Fibroblast of villous mesenchyme (primary cell): ENCODE results near the gene FXYD4. TPM values are rescaled to one million over a fixed set of nuclear protein-coding genes. Genes with fewer than 3 reads are reported as not detected.
A peak's percentile ranks its signal among the peaks of the same experiment; 100 is the strongest.

Source experiments
- DNase-seq: peaks from one replicate; pipeline ENCODE4 v3.0.0-alpha.2; 2010; ENCODE audit warnings: low read depth
- H3K4me3 ChIP-seq: 2 replicates; pipeline ENCODE4 v1.5.1; 2011; ENCODE audit warnings: low read depth, mild to moderate bottlenecking, low read length
- total RNA-seq: library from RNA; depleted of rRNA; stranded (reverse); fragments of >200 nt; gene quantifications from 2 replicates; pipeline ENCODE4 v1.2.3, GENCODE V29; 2012
- TF ChIP-seq, protein P1 (sequence below): IDR thresholded peaks from 2 replicates; pipeline ENCODE4 v1.5.1; 2012; ENCODE audit warnings: low read depth, mild to moderate bottlenecking, low read length; ENCODE audit not compliant: insufficient read depth

FXYD4 gene
- total RNA-seq, 1 donor: not detected

DNA sequence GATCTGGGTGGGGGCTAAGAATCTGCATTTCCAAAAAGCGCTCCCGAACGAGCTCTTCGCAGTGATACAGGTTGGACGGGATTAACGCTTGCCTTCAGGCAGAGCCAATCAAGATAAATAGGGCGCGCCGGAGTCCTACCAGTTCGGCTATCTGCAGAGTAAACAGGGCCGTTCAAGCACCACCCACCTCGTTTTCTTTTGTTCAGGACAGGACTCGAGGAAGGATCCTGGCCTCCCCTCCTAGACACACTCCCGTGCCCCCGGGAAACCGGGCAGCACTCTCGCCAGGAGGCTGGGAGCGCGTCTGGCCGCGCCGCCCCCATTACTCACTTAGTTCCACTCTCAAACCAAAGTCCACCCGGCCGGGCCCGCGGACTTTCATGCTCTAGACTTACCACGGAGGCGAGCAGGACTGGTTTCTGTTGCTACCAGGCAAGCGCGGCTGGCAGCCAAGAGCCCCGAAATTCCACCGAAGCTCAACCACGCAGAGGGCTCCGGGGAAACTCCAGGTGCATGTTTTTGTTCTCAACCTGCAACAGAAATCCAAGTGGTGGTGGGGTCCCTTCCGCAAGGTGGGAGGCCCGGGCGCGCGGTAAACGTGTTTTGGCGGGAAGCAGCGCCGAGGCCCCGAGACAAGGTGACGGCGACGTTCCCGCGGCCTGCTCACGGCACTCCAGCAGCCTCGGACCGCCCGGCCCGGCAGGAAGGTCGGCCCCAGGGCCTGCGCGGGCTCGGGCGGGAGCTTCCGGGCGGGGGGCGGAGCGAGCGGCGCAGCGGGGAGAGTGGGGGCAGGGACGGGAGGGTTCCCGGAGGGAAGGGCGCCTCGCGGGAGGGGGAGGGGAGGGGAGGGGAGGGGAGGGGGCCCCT, 24.9 kb downstream of the FXYD4 start:
- TF ChIP-seq, protein P1, sequence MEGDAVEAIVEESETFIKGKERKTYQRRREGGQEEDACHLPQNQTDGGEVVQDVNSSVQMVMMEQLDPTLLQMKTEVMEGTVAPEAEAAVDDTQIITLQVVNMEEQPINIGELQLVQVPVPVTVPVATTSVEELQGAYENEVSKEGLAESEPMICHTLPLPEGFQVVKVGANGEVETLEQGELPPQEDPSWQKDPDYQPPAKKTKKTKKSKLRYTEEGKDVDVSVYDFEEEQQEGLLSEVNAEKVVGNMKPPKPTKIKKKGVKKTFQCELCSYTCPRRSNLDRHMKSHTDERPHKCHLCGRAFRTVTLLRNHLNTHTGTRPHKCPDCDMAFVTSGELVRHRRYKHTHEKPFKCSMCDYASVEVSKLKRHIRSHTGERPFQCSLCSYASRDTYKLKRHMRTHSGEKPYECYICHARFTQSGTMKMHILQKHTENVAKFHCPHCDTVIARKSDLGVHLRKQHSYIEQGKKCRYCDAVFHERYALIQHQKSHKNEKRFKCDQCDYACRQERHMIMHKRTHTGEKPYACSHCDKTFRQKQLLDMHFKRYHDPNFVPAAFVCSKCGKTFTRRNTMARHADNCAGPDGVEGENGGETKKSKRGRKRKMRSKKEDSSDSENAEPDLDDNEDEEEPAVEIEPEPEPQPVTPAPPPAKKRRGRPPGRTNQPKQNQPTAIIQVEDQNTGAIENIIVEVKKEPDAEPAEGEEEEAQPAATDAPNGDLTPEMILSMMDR: no peak
- peak overlapping the region; percentile 73 for H3K4me3 ChIP-seq
- DNase-seq: peak; percentile 74

DNA sequence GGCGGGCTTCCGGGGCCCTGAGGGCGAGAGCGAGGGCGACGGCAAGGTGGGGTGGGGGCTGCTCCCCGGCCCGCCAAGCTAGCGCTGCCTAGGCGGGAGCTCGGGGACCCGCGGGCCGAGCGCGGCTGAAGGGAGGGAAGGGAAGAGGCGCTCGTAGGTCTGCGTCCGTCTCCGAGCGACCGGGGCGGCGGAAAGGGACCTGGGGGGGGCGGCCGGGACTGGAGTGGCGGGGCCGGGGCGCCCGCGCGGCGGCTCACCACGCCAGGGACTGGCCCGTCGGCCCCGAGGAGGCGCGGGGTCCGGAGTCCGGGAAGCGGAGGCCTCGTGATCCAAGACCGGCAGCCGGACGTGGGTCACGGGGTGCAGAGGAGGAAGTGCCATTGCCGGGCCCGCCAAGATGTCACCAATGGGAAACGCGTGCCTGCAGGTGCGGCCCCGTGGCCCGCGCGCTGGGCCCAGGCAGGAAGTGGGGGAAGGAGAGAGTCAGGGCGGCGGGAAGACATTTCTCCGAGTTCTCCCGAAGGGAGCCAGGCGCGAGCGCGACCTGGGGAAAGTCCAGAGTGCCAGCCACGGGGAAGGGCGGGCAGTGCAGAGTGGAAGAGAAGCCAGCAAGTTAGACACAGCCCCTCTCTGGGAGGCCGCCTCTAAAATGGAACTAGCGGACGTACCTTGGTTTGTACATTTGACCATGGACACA, 25.6 kb downstream of the FXYD4 start:
- TF ChIP-seq, protein P1: no peak
- peak; percentile 86 for DNase-seq
- peak overlapping the region; percentile 73 for H3K4me3 ChIP-seq

DNA sequence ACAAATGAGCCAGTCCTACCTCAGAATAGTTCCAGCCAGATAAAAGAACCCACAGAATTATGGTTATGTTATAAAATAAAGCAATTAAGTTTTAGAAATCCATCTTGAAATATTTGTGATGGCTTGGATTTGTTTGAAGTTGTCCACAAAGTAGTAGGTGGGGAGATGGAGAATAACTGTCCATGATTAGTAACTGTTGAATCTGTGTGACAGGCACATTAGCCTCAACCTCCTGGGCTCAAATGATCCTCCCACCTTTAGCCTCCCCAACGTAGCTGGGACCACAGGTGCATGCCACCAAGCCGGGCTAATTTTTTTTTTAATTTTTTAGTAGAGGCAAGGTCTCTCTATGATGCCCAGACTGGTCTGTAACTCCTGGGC, 27.5 kb downstream of the FXYD4 start:
- no peak for DNase-seq
- no peak overlapping the region for H3K4me3 ChIP-seq
- TF ChIP-seq, protein P1: no peak

DNA sequence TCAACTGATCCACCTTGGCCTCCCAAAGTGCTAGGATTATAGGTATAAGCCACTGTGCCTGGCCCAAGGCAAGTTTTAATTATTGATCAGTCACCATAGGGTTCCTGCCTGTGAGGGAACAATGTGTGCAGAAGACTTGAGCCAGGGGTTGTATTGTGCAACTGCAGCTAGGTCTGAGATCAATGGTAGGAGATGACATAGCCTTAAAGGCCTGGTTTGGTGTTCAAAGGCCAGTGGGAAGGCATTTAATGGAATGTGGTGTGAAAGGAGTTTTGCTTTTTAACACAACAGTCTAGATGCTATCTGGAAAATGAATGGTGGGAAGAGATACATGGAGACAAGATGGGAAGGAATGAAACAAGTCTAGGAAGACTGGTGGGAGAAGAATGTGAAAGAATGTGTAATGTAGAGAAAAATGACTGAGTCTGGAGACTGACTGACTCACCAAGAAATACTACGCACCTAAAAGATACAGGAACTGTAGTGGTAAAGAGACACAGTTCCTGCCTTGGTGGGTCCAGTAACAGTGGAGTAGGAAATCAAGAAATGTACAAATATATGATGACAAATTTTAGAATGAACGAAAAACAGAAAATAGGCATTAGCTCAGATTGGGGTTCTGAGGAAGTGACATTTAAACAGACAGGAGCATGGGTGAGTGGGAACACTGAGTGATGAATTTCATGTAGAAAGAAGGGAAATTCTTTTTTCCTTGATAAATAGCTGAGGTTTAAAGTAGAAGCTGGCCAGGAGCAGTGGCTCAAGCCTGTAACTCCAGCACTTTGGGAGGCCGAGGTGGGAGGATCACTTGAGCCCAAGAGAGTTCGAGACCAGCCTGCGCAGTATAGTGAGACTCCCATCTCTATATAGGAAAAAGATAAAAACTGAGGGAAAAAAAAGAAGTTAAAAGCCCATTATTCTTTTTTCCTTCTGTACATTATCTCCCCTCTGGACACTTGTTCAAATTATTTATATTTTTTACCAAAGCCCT, 28.2 kb downstream of the FXYD4 start:
- DNase-seq: peak; percentile 63
- H3K4me3 ChIP-seq: no peak overlapping the region
- TF ChIP-seq, protein P1: no peak

DNA sequence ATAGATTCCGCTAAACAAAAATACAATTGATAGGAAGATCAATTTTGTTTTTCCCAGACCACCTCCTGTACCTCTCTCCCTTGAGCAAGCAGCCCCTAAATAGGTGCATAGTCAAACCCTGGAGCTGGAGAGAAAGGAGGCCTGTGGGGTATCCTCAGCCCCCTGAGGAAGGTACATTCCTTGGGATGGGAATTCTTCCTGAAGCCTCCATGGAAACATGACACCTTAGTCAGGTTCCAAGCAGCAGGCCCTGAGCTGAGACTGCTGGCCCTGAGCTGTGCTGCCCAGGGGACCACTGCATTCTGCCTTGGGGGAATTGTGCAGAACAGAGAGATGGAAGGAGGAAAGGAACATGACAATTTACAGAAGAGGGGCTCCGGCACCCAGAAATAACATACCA, 30.2 kb downstream of the FXYD4 start:
- DNase-seq: no peak
- TF ChIP-seq, protein P1: no peak
- no peak overlapping the region for H3K4me3 ChIP-seq

DNA sequence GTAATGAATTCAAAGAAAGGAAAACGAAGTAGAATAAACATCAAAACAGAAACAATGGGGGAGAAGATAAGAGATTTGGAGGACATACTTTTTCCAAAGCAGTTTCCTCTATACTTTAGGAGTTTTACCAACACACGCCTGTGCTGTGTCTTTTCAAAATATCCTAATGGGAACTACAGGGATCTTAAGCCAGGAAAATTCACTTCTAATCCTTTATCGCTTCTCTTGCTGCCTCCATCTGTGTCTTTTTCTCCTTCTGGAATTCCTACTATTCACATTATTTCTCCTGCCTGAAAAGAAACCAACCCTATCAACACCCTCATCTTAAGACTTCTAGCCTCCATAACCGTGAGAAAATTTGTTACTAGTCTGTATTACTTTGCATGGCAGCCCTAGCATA, 30.7 kb downstream of the FXYD4 start:
- TF ChIP-seq, protein P1: no peak
- DNase-seq: peak; percentile 47
- no peak overlapping the region for H3K4me3 ChIP-seq
